NCI-H524 treated with DMSO at 0.1 percent for 48 hours (cell line): Measurements from ENCODE around the gene TRUB2.

Source experiments
- DNase-seq: peaks from one replicate; lab custom pipeline; 2025; lab: John Stamatoyannopoulos, UW

The TRUB2 gene, protein sequence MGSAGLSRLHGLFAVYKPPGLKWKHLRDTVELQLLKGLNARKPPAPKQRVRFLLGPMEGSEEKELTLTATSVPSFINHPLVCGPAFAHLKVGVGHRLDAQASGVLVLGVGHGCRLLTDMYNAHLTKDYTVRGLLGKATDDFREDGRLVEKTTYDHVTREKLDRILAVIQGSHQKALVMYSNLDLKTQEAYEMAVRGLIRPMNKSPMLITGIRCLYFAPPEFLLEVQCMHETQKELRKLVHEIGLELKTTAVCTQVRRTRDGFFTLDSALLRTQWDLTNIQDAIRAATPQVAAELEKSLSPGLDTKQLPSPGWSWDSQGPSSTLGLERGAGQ

DNA sequence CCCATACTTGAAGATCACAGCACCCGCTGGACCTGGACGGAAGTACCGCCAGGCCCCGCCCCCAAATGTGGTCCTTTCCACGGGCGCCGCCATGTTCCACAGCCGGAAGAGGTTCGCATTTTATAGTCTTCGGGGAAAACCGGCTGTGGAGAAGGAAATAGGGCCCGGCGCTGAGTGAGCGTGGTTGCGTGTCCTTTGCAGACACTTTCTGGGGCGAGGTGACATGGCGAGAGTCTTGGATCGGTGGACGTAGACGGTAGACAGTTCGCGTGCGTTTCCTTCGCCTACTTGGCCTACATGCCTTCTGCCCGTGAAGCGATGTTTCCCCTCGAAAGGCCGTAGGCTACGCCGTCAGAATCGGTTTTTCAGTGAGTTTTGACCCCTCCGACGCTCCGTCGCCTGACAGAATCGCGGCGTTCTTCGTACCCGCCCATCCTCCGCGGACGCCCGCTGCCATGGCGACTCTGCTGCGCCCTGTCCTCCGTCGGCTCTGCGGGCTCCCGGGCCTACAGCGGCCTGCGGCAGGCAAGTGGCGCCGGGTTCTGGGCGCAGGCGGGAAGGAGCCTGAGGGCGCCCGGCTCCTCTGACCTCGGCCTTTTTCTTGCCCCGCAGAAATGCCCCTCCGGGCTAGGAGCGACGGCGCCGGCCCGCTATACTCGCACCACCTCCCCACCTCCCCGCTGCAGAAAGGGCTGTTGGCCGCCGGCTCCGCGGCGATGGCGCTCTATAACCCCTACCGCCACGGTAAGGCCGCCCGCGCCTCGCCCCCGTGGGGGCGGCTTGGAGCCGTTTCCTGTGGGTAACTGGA lies at the start of gene TRUB2, which contains the start of gene COQ4:
TSS of gene TRUB2 (minus strand) at position 44 of the 808 bp plus-strand sequence. CDS start at position 5, 39 bp downstream.
TSS of gene COQ4 (plus strand) at position 436 of the 808 bp plus-strand sequence. CDS start at position 456, 20 bp downstream.
- peak; percentile 85 for DNase-seq

DNA sequence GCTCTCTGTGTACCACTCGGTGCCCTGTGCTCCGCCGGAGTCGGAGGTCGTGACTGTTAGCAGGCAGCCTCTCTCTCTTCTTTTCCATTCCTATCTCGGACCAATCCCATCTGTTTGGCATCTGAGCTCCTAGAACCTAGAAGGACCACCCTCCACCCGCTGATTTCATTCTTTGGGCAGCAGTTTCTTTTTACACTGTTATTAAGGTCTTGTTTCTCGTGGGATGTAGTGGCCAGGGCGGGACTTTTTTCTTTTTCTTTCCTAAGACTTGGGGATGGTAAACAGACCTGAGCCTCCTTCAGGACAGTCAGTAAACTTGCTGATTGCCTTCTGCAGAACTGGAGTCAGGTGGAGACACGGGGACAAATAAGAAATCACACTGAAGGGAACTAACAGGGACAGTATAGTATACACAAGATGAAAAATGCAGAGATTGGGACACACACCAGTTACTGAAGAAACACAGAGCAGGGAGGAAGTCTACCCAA lies 49.4 kb upstream of the TRUB2 start:
- DNase-seq: no peak

DNA sequence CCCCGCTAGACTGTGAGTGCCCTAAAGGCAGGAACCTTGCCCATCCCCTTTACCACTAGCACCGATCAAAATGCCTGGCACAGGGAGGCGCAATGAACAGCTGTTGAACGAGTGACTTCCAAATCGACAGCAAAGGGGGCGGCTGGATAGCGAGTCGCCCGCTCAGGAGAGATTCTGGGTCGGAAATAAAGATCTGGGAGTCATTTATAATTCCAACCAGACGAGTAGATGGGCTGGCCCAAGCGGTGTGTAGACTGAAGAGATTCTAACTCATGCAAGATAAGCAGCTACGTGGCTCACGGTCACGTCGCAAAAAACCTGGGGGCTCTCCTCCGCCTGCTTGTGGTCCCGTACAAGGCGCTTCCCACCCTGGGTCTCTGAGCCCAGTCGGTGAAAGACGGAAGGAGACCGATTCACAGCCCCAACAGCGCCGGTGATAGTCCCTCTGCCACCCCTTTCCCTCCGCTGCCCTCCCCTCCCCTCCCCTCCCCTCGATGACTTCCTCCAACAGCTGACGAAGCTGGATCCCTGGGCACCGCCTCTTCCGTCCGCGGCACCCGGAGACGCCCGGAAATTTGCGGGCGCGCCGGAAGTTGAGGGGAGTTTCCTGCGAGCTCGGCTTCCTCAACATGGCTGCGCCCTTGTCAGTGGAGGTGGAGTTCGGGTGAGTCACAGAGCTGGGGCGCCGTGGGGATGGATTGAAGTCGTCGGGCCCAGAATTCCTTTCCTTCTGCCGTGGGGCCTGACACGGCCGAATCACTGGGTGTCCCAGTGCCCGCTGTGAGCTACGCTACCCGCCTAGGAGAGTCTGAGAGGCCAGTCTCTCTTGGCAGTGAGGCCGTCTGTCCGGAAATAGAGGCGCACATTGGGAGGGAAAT lies 48.7 kb upstream of the TRUB2 start, which contains the start of gene URM1:
TSS of gene URM1 (plus strand) at position 623 of the 878 bp plus-strand sequence. CDS start at position 630, 7 bp downstream.
- DNase-seq: peak; percentile 47

DNA sequence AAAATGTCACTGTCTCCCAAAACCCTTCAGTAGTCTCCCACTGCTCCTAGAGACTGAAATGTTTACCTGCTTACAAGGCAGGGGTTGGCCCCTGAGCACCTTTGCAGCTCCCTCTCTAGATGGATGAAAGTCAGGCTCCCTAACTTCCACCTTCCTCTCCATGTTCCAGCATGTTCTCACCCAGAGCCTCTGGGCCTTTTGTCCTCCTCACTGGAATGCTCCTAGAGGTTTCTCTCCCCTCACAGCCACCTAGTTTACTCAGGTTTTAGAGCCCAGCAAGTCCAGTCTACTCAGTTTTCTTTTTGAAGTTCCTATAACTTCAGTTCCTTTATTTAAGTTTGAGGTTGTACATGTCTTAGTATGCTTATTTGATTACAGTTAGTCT lies 48.1 kb upstream of the TRUB2 start:
- DNase-seq: no peak

DNA sequence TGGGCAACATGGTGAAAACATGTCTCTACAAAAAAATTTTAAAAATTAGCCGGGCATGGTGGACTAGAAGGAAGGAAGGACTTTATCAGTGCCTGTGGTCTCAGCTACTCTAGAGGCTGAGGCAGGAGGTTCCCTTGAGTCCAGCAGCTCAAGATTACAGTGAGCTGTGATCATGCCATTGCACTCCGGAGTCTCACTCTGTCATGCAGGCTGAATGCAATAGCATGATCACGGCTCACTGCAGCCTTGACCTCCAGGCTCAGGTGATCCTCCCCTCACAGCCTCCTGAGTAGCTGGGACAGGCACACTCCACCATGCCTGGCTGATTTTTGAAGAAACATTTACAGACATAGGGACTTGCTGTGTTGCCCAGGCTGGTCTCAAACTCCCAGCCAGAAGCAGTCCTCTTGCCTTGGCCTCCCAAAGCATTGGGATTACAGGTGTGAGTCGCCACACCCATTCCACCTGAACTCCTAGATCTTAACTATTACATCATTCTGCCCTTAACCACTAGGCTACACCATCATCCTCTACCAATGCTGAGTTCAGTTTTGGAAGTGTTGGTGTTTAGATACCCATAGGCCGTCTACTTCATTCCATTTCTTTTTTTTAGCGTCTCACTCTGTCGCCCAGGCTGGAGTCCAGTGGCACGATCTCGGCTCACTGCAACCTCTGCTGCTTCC lies 46.9 kb upstream of the TRUB2 start:
- no peak for DNase-seq

DNA sequence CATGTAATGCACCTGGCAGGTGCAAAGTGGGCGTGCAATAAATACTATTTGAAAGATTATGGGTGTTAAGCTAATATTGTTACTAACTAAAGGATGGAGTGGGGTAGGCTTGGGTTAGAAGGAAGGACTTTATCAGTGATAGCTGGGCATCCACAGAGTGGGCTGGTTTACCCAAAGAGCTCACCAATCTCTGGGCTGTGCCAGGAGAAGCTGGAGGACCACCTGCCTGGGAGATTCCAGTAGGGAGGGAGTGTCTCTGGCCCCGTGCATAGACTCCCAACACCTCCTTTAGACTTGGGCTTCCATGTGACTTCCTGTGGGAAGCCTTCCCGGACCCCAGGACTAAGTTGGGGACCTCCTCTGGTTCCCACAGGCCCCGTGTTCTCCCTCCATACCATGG lies 43.3 kb upstream of the TRUB2 start:
- DNase-seq: no peak

DNA sequence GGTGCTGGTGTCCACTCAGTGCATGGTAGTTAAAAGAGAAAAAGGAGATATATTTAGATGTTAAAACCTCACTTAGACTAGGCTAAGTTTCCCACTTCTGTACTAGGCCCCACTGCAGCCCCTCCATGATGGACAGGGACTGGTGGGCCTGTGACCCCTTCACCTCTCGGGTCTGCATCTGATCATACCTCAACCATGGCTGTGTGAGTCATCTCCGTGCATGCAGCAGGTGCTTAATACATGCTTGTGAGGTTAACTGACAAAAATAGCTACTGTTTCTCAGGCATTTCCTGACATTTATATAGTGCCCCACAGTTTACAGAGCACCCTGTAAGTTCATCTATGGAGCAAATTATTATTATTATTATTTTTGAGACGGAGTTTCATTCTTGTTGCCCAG lies 40.5 kb upstream of the TRUB2 start:
- DNase-seq: no peak

DNA sequence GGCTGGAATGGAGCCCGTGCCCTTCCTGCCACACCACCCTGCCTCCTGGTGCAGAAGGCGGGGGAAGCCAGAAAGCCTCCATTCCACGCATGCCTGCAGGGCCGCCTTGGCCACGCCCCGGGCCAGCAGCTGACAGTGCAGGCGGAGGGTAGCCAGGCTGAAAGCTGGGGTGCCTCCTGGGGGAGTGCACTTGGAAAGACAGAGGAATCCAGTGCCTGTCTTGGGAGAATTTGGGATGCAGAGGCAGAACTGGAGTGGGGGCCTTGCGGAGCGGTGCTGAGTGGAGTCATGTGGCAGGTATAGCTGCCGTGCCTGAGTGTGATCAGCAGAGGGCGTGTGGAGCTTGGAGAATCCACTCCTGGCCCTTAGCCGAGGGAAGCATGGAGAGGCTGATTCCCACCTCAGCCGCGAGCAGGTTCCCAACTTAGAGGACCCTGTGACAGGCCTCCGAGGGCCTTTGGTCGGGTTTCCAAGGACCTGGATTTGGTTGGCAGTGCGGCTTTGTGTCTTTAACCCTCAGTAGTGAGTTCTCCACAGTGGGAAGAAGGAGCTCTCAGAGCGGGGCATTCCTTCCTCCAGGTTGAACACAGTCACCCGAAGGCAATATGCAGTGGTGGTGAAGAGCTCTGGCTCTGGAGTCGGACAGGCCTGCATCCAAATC lies 39.9 kb upstream of the TRUB2 start:
- DNase-seq: no peak

DNA sequence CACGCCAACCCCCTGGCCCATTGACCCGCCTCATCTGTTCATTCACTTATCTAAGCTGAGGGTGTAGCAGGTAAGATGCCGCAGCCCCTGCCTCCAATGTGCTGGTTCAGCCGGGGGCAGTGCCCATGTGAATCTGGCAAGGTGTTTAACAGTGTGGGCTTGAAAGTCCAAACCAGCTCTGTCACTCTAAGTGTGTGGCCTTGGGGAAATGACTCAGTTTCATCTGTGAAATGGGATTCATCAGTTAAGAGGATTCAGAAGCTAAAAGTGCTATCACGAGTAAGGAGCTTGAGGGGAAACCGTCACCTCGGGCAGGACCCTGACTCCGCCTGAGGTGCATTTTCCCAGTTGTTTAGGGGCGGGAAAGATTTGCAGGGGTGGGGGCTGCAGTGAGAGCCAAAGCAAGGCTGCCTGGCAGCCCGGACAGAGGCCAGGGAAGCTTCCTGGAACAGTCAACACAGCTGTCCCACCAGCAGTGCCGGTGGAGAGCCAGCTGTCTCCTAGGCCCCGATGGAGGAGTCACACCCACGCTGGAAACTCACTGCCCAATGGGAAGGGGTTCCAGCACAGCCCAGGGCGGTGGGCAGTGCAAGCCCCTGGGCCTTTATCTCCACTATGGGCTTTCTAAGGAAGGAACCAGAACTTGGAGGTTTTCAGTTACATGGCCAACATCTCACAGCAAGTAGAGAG lies 39.2 kb upstream of the TRUB2 start:
- no peak for DNase-seq

DNA sequence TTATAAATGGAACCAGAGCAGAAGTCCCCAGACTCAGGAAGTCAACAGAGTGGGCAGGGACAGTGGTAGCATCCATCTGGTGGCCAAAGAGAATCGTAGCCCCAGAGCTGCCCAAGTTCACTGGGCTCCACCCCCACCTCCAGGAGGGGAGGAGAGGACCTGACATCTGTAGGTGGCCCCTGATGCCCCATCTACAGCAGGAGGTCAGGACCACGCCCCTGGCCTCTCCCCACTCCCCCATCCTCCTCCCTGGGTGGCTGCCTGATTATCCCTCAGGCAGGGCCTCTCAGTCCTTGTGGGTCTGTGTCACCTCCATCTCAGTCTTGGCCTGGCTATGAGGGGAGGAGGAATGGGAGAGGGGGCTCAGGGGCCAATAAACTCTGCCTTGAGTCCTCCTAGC lies 38.6 kb upstream of the TRUB2 start:
- DNase-seq: no peak

DNA sequence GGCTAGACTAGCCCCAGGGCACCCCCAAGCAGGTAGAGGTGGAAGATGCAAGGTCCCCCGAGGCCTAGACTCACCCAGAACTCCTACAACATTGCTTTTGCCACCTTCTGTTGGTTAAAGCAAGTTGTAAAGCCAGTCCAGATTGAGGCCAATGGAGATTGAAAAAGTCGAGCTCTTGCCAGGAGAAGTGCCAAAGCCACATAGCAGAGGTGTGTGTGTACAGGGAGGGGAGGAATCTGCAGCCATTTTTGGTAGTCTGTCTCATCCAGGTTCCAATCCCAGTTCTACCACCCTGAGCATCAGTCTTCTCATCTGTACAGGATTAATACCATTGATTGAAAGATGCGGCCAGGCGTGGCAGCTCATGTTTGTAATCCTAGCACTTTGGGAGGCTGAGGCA lies 36.6 kb upstream of the TRUB2 start:
- no peak for DNase-seq

DNA sequence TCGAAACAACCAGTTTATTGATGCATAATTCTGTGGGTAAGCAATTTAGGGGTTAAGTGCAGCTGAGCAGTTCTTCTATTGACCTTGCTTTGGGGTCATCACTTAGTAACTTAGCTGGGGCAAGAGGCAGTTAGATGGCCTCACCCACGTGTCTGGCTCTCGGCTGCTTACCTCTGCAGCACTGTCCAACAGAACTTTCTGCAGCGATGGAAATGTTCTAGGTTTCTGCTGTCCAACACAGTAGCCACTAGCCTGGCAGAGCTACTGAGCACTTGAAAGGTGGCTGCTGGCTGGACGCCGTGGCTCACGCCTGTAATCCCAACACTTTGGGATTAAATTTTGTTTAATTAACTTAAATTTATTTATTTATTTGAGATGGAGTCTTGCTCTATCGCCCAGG lies 35.8 kb upstream of the TRUB2 start:
- DNase-seq: no peak

DNA sequence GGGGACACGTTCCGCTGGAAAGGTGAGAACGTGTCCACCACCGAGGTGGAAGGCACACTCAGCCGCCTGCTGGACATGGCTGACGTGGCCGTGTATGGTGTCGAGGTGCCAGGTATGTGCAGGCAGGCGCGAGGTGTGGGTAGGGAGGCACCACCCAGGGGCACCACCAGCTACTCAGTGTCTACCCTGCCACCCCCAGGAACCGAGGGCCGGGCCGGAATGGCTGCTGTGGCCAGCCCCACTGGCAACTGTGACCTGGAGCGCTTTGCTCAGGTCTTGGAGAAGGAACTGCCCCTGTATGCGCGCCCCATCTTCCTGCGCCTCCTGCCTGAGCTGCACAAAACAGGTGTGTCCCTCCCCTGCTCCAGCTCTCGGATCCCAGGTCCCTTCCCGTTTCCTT lies 33.2 kb upstream of the TRUB2 start:
- DNase-seq: no peak

DNA sequence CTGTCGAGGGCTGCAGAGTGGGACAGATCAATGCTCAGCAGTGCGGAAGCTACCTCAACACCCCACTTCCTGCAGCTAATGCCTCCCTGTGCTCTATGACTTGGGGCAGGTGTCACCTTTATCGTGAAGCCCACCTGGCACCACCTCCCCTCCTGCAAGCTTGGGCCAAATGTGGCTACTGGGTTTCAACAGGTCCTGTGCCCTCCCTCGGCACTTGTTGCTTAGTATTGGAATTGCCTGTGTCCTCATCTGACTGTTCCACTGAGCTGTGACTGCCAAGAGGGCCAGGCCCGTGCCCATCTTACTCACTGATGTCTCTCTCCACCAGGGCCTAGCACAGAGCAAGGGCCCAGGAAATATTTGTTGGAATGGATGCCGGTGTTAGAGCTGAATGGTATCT lies 27.5 kb upstream of the TRUB2 start:
- no peak for DNase-seq

DNA sequence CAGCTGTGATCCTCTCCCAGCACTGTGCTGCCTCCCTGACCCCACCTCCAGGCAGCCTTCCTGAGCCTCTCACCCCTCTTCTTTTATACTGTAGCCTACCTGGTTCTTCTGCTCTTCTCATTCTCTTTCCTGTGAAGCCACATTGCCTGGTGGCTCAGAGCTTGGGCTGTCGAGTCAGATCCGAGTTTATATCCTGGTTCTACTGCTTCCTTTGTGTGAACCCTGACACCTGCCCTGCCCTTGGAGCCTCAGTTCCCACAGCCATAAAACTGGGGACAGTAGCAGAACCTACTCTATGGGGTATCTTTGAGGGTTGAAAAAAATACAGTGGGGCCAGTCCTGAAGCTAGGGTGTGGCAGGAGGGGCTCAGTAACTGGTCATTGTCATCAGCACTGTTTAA lies 26.9 kb upstream of the TRUB2 start:
- no peak for DNase-seq

DNA sequence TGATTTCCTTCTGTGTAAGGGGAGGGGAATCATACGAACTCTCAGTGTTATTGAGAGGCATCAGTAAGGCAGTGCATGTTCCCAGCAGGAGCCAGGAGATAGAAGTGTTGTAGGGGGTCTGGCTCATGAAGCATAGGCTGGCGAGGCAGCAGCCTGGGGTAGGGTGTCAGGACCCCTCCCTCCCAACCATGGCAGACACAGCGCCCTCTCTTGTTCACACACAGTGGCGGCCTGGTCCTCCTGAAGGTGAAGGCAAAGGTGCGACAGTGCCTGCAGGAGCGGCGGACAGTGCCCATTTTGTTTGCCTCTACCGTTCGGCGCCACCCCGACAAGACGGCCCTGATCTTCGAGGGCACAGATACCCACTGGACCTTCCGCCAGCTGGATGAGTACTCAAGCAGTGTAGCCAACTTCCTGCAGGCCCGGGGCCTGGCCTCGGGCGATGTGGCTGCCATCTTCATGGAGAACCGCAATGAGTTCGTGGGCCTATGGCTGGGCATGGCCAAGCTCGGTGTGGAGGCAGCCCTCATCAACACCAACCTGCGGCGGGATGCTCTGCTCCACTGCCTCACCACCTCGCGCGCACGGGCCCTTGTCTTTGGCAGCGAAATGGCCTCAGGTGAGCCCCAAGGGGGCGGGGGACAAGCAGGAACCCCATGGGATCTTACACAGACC lies 22.8 kb upstream of the TRUB2 start:
- DNase-seq: no peak

DNA sequence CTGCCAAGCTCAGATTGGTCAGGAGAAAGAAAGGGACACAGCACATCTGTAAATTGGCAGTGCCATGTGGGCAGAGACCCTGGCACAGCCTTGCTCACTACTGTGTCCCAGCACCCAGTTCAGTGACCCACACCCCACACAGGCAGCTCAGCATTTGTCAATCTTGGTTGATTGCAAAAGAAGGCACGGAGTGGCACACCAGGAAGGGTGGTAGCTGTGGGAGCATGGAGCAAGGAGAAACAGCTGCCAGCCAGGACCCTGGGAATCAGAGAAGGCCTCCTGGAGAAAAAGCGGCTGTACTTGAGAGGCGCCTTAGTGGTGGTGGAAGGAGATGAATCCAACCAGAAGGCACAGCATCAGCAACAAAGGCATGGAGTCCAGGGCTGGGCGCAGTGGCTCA lies 21.6 kb upstream of the TRUB2 start:
- DNase-seq: no peak

DNA sequence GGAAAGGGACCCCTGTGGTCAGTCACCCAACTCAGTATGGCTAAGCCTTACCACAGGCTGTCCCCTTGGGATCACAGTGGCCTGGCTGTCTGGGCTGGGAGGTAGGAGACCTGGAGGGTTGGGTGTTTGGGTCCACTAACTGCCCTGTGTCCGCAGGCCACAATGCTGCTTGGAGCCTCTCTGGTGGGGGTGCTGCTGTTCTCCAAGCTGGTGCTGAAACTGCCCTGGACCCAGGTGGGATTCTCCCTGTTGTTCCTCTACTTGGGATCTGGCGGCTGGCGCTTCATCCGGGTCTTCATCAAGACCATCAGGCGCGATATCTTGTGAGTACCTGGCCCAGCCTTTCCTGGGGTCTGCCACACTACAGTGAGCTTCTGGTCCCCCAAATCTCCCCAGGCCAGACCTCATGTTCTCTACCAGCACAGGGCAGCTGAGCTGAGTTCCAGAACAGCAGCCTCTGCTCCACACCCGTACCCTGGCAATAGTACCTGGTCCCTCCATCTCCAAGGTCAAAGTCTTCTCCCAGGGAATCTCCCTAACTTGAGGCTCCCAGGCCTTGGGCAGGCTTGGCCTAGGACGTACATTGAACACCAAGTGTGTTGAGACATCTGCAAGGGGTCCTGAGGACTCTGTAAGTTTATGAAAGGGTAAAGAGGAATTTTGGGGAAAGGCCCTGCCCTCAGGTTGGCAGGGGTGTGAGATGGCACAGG lies 20.9 kb upstream of the TRUB2 start:
- DNase-seq: no peak

DNA sequence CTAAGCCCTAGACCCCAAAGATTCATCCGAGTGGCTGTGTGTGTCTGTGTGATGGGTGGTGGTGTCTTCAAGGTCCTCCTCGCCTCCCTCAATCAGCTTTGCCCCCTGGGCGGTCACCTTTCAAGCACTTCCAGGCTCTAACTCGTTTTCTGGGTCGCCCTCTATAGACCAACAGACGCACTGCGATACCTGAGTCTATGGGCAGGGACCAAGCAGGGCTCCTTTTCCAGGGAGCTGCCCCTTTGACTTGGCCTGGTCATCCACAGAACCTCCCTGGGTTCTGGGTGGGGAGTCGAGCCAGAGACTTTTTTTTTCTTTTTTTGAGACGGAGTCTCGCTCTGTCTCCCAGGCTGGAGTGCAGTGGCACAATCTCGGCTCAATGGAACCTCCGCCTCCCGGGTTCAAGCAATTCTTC lies 19.2 kb upstream of the TRUB2 start:
- DNase-seq: no peak
